Heart left ventricle (tissue), 13 donors: ENCODE results near the gene XPC.

Experiments used
- CTCF ChIP-seq, 12 donors: fragments of 200-600 bp; sonication (generic) in 4 of 12; IDR thresholded peaks; one replicate each; pipeline versions ENCODE4 v1.5.0 to v1.8.0; 2018 to 2022; ENCODE audit warnings: antibody characterized with exemption in 12 of 12, mild to moderate bottlenecking in 5 of 12
- POLR2A ChIP-seq, 2 donors: fragments of 450-650 bp; IDR thresholded peaks; one replicate each; pipeline ENCODE4 v1.6.1; 2017; ENCODE audit warnings: antibody characterized with exemption in 2 of 2, mild to moderate bottlenecking in 2 of 2, moderate library complexity in 2 of 2
- donor health status: ischemic (EF 13 %, LVEDD 7.1; RV severe dilation, severe dysfunction).
- donor health status: DM: no; HTN: yes; CAD: no.
- donor health status: DM: no; HTN: no; CAD: no.
- donor health status: ischemic (EF 25% LVEDD 6.9; RV normal size, moderate dysfunction).
- donor health status: ischemic (EF 25% LVEDD 5.7; RV mildly dilated, moderate dysfunction).
- donor health status: ischemic (EF 35%, LVEDD 5.7; RV mildly dilated, moderate dysfunction).
- donor health status: nonischemic (EF 11% LVEDD 7.7; RV severe dilation, severe dysfunction).
- donor health status: DM: yes; HTN: yes; CAD: no.
- donor health status: PGD.
- donor health status: ischemic (EF 29% LVEDD 5.4; RV normal size, mild dysfunction).
- donor health status: nonischemic (EF 23%, LVEDD 6.1; RV moderate dilation, normal function).

- TF ChIP-seq CTCF (IDR thresholded peaks at IDR 0.05) (no peak), POLR2A (IDR thresholded peaks at IDR 0.05) (no peak)
Observed at GRCh38 chr3:14227856-14228255, 49.5 kb upstream of the XPC start.
